NCI-H526 treated with DMSO at 0.1 percent for 48 hours (cell line): ENCODE measurements around the gene KRT16.
"Not testable (repeated sequence)": the region's sequence is repeated elsewhere in the genome, so short reads cannot be mapped to it uniquely, and the experiment has no call there.

ENCODE experiments used
- DNase-seq: peaks from one replicate; lab custom pipeline; 2025; lab: John Stamatoyannopoulos, UW

Gene KRT16

GRCh38 chr17:41647940-41648410 is 35.4 kb upstream of the KRT16 start:
- DNase-seq, result peak; percentile 64

- no peak for DNase-seq
Measured at GRCh38 chr17:41647038-41647813, 34.7 kb upstream of the KRT16 start.

GRCh38 chr17:41642252-41643156 is 29.9 kb upstream of the KRT16 start:
- no peak for DNase-seq

- not testable (repeated sequence) for DNase-seq
Measured at GRCh38 chr17:41640596-41640995, 28.0 kb upstream of the KRT16 start.

- DNase-seq, result no peak
Measured at GRCh38 chr17:41639492-41640473, 27.2 kb upstream of the KRT16 start.

GRCh38 chr17:41638941-41639340 is 26.4 kb upstream of the KRT16 start:
- DNase-seq, result no peak

- no peak for DNase-seq
Measured at GRCh38 chr17:41638194-41638593, 25.6 kb upstream of the KRT16 start.

GRCh38 chr17:41636652-41637051 is 24.1 kb upstream of the KRT16 start:
- no peak for DNase-seq

GRCh38 chr17:41635121-41636097 is 22.8 kb upstream of the KRT16 start:
- DNase-seq, result no peak

GRCh38 chr17:41634639-41635038 is 22.1 kb upstream of the KRT16 start:
- DNase-seq, result no peak

- no peak for DNase-seq
Measured at GRCh38 chr17:41633556-41634199, 21.1 kb upstream of the KRT16 start.

GRCh38 chr17:41632482-41633105 is 20.0 kb upstream of the KRT16 start:
- no peak for DNase-seq

GRCh38 chr17:41631898-41632285 is 19.3 kb upstream of the KRT16 start:
- DNase-seq, result no peak

GRCh38 chr17:41631025-41631897 is 18.7 kb upstream of the KRT16 start:
- no peak for DNase-seq

- no peak for DNase-seq
Measured at GRCh38 chr17:41629826-41630670, 17.5 kb upstream of the KRT16 start.

- no peak for DNase-seq
Measured at GRCh38 chr17:41629316-41629715, 16.7 kb upstream of the KRT16 start.

GRCh38 chr17:41628621-41629255 is 16.2 kb upstream of the KRT16 start:
- peak; percentile 44 for DNase-seq
